ENCODE measurements around the gene NKAIN4.
A peak's percentile ranks its signal among the peaks of the same experiment; 100 is the strongest.

DNA sequence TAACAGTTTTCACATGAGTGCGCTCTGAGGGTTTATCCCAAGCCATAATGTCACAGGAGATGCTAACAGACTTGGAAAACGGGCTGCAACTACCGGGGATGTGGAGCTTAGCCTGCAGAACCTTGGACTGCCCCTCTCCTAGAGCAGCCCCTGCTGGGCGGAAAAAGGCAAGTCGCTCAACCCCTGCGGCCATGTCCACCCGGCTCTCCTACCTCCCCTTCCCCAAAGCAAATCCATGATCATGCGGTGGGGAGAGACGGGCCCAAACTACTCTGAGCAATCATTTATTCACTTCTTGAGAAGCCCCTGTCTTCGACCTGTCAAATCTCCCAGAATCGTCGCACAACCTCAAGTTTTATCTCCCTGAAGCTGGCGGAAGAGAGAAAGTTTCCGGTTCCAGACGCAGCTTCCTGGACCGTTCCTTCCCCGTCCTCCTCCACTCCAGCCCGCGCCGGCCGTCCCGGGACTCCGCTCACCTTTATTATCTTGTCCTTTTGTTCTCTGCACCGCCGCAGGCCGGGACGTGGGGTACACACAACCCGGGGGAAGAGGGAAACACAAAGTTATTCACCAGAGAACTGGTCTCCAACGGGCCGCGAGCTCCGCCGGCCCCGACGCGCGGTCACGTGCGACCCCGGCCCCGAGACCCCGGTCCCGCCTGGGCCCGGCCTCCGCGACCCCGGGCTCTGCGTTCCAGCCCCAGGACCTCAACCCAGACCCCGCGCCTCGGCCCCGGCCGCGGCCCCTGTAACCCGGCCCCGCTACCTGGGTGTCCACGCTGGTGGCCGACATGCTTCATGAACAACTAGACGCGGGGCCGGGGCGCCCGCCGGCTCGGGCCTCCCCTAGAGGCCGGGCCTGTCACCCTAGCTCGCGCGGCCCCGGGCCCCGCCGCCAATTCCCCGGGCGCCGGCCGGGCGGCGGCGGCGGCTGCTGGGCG lies 38.9 kb downstream of the NKAIN4 start:
- TF ChIP-seq POLR2A (IDR thresholded peaks at IDR 0.05) (no peak), POLR2AphosphoS5 (IDR thresholded peaks at IDR 0.05) (no peak)
- TF ChIP-seq, protein P1, sequence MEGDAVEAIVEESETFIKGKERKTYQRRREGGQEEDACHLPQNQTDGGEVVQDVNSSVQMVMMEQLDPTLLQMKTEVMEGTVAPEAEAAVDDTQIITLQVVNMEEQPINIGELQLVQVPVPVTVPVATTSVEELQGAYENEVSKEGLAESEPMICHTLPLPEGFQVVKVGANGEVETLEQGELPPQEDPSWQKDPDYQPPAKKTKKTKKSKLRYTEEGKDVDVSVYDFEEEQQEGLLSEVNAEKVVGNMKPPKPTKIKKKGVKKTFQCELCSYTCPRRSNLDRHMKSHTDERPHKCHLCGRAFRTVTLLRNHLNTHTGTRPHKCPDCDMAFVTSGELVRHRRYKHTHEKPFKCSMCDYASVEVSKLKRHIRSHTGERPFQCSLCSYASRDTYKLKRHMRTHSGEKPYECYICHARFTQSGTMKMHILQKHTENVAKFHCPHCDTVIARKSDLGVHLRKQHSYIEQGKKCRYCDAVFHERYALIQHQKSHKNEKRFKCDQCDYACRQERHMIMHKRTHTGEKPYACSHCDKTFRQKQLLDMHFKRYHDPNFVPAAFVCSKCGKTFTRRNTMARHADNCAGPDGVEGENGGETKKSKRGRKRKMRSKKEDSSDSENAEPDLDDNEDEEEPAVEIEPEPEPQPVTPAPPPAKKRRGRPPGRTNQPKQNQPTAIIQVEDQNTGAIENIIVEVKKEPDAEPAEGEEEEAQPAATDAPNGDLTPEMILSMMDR (IDR thresholded peaks at IDR 0.05): peak in 1 of 3 donors; percentile 10

All from breast epithelium (tissue), 3 donors.